HG02885 (cell line): ENCODE results near the gene SNX25.
"Not testable (repeated sequence)": the region's sequence is repeated elsewhere in the genome, so short reads cannot be mapped to it uniquely, and the experiment has no call there.

Experiments
- ATAC-seq: cut with Tn5 transposase; IDR thresholded peaks from one replicate; pipeline ENCODE4 v1.9.1; 2021; ENCODE audit warnings: mild to moderate bottlenecking; ENCODE audit not compliant: unreplicated experiment, poor library complexity

The SNX25 gene

DNA sequence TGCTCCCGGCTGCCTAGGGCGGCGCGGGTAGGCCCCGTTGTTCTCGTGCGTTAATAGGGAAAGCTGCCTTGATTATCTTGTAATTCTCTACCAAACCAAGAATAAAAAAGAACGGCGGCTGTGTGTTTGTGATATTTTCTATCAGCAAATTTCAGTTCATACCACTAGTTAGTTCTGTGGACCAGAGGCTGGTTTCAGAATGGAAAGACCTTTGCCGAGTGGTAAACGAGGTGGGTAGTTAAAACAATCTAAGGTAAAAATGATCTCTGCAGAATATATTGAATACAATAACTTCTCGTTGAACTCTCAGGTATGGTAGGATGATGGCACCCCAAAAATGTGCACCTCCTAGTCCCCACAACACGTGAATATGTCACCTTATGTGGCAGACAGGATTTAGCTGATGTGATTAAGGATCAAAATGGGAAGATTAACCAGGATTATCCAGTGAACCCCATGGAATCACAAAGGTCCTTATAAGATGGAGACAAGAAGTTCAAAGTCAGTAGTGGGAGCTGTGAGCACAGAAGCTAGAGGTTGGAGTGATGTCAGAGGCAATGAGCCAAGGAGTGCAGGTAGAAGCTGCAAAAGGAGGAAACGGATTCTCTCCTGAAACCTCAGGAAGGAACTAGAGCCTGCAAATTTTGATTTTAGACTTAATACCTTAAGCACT is 5.0 kb upstream of the SNX25 start:
- no peak for ATAC-seq

DNA sequence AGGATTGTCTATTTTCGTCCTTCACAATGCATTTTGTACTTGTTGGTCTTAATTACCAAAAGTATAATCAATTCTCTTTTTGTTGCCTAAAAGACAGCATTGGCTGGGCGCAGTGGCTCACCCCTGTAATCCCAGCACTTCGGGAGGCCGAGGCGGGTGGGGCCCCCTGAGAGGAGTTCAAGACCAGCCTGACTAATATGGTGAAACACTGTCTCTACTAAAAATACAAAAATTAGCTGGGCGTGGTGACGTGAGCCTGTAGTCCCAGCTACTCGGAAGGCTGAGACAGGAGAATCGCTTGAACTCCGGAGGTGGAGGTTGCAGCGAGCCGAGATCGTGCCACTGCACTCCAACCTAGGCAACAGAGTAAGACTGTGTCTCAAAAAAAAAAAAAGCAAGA is 4.3 kb upstream of the SNX25 start:
- not testable (repeated sequence) for ATAC-seq

DNA sequence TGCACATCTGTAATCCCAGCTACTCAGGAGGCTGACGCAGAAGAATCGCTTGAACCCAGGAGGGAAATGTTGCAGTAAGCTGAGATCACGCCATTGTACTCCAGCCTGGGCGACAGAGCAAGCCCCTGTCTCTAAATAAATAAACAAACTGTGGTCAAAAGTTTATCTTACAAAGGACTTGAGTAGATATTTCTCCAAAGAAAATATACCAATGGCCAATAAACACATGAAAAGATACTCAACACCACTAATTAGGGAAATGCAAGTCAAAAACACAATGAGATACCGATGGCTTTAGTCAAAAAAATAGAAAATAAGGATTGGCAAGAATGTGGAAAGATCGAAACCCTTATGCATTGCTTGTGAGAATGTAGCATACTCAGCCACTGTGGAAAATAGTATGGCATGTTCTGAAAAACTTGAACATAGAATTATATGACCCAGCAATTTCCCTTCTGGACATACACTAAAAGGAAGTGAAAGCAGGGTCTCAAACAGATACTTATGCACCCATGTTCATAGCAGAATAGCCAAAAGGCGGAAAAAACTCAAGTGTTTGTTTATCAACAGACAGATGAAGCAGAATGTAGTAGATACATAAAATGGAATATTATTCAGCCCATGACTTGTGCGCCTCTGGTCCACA is 3.6 kb upstream of the SNX25 start:
- ATAC-seq = no peak

DNA sequence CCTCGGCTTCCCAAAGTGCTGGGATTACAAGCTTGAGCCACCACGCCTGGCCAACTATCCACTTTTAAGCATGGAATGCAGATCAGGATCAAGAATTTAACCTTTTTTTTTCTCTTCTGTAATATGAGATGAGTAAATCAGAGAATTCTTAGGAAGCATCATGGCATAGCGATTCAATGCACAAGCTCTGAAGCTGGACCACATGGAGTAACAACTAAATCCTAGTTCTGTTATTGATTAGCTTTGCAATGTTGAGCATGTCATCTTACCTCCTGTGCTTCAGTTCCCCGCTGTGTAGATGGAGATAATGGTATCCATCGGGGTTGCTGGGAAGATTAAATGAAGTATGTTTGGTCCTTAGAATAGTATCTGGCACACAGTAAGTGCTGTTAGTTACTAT is 1.9 kb upstream of the SNX25 start:
- ATAC-seq = no peak

DNA sequence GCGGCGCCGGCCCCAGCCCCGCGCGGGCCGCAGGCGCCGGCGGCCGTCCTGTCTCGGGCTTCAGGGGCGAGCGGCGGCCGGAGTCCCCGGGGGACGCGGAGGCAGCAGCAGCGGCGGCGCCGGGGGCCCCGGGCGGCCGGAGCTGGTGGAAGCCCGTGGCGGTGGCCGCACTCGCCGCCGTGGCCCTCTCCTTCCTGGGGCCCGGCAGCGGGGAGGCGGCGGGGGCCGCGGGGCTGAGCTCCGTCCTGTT is 379 bp downstream of the SNX25 start:
- peak; percentile 15 for ATAC-seq

DNA sequence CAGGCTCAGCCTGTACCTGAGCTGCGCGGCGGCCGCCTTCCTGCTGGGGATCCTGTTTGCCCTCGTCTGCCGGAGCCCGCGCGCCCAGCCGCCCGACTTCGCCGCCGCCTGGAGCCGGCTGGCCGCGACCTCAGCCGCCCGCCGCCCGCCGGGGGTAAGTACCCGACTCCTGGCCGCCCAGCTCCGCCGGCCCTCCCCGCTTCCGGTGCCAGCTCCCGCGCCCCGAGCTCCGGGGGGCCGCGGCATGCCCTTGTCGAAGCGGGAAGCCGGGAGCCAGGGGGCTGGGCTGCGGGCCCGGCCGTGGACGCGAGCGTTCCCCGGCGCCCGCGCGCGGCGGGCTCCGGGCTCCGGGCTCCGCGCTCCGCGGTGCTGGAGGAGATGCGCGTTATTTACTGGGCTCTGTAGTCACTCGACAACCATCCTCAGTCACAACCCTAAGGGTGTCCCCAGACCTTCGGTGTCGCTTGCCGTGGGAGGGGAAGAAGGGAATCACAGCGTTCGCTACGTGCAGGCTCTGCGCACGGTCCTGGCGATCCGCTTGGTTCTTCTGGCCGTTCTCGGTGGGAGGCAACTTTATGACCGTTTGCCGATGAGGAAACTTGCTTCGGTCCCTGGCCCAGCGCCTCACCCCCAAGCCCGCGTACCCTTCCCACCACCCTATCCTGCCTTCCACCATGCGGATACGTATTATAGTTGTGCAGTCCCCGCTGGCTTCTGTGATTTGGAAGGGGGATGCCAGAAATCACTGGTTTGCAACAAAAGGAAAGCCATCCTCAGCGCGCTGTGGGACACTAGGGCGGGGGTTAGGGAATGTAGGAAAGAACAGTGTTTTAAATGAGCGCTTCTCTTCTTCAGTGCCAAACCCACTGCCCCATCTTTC is 944 bp downstream of the SNX25 start:
- peak; percentile 13 for ATAC-seq

DNA sequence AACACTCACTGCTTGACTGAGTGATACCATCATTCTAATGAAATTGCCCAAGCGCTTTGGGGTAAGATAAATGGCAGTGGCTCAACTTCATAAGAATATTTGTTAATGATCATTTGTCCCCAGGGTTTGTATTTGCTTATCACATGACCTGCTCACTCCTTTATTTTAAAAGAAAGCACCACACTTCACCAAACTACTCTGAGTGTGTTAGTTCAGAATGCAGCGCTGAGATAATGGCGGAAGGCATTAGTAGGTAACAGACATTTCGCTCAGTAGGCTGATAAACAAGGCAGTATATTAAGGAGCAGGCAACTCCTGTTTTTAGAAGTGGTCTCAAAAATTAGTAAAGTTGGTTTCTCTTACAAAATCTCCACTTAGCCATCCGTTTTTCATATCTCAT is 1.6 kb downstream of the SNX25 start:
- ATAC-seq = no peak

DNA sequence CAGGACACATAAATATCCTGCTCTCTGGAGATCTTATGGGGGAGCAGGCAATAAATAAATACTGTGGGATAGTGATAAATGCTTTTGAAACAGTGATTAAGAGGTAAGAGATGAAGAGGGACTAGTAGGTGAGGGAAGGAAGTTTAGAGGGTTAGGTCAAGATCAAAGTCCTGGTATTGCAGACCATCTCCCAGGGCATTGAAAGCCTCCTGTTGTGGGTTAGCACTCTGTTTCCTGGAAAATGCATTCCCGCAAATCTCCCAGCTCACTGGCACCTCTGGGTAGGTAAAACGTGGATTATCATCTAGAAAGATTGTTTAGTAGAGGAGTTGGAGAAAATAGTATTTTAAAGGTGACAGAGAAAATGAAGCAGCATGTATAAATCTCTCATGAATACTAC is 2.2 kb downstream of the SNX25 start:
- ATAC-seq = no peak

DNA sequence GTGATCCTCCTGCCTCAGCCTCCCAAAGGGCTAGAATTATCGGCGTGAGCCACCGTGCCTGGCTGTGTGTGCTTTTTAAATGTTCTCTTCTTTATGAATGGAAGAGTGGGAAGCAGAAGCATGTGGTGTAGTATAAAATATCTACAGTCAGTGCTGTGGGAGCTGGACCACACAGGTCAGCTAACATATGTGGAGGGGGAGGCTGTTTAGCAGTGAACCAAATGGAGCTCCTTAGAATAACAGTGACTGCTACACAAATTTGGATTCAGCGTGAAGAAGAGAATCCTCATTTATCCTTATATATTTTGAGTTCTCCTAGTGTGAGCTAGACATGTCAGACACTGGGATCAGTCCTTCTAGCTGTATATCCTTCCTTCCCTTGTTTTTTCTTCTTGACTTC is 3.2 kb downstream of the SNX25 start:
- ATAC-seq = no peak

DNA sequence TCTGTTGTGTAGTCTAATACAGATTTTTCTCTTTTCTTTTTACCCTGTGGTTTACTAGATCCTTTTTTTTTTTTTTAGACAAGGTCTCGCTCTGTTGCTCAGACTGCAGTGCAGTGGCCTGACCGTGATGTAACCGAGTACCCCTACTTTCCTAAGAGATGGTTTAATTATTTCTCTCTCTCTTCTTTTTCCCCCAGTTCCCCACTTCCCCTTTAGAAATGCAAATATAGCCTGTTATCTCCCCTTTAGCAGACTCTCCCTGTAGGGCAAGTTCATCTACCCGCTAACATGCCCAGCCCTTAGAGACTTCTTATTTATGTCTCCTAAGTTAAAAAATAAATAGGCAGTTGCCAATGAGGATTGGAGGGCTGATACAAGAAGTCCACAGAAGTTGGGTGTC is 4.5 kb downstream of the SNX25 start:
- peak; percentile 36 for ATAC-seq

DNA sequence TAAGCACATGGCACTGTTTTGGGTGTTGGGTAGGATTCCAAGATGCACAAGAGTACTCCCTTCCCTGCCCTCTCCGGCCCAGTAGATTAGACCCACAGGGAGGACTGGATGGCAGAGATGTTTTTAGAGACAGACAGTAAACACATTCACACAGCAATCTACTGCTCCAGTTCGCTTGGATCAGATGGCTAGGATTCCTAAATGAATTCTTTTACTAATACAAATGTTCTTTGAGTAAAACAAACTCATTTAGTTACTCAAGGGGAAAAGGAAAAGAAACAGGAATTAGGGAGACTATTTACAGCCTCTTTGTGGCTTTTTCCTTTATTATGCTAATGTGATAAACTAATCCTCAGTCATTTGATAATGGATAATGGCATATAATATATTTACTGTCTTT is 5.9 kb downstream of the SNX25 start:
- ATAC-seq = no peak

DNA sequence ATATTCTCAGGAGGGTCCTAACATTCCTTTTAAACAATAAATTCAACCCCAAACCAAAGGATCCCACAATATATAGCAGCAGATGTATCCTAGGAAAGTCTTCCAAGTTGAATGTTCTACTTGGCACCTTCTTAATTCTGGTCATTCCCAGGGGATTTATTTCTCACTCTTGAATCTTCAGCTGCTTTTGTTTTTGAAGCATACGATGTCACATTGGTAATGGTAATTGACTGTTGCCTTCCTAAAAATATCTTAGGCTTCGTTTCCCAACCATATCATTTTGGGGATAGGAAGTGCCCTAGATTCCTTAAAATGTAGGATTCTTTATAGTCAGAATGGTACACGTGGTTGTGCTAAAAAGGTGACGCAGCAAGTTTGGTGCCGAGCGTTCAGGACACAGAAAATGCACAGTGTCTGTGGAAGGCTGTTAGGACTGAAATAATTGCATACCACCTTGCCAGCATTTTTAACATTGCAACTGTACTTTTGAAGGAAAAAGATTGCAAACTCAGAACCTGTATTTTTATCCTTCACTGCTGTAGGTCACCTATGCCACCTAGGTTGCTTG is 8.1 kb downstream of the SNX25 start:
- no peak for ATAC-seq

DNA sequence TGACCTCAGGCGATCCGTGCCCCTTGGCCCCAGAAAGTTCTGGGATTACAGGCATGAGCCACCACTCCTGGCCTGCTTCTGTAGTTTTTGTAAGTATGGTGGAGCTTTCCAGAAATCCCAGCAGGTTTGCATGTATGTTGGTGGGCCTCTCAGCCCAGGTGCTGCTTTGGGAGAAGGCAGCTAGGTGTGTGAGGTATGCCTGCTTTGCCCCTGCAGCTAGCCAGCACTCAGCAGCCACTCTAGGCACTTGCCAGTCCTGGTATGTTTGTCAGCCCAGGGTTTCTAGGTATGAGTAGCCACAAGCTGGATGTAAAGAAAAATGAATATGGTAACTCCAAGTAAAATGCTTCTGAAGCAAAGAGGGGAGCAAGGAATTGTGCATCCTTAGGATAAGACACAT is 8.9 kb downstream of the SNX25 start:
- no peak for ATAC-seq

DNA sequence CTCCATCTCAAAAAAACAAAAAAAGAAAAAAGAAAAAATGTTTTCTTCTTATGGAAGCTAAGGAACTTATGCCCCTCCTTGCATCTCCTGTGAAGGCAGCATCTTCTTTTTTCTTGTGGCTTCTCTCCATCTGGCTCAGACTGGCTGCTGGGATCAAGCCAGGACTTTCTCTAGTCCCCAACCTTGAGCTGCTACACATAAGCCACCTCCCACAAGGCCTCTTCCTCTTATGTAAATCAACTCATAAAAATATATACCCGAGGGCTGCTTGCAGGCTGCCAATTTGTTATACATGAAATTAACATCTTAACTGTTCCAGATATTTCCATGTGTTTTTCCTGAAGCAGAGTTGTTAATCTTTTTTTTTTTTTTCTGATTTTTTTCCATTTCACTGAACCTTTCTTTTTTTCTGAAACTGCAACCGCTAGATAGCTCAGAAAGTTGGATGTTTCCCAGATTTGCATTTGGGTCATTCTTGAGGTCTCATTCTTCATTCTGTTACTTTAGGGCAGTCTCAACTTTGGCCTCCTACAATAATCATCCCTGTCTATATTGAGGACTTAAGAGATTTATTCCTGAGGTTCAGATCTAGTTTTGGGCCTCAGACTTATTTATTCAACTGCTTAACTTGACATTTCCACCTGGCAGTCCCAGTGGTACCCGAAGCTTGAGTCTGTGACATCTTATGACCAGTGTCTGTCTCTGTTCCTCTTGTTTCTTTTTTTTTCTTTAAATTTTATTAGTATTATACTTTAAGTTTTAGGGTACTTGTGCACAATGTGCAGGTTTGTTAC is 10.3 kb downstream of the SNX25 start:
- peak; percentile 80 for ATAC-seq

DNA sequence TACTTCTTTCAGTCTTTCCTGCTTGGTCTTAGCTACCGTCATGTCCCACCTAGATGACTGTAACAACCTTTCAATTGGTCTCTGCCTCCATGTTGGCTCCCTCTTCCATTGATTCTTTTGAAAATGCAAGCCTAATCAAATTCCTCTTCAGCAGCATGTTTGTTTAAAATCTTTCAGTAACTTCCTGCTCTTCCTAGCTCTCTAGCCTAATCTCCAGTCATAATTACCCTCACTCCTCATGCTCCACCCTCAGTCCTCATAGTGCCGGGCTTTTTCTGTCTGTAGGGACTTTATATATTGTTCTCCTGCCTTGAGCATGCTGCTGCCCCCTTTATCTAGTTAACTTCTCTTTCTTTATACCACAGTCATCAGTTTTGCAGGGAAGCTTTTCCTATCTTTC is 12.1 kb downstream of the SNX25 start:
- ATAC-seq = no peak

DNA sequence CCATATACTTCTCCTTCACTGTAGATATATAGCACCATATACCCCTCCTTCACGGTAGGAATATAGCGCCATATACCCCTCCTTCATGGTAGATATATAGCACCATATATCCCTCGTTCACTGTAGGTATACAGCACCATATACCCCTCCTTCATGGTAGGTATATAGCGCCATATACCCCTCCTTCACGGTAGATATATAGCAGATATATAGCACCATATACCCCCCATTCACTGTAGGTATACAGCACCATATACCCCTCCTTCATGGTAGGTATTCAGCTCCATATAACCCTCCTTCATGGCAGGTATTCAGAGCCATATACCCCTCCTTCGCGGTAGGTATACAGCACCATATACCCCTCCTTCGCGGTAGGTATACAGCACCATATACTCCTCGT is 12.5 kb downstream of the SNX25 start:
- ATAC-seq = no peak

DNA sequence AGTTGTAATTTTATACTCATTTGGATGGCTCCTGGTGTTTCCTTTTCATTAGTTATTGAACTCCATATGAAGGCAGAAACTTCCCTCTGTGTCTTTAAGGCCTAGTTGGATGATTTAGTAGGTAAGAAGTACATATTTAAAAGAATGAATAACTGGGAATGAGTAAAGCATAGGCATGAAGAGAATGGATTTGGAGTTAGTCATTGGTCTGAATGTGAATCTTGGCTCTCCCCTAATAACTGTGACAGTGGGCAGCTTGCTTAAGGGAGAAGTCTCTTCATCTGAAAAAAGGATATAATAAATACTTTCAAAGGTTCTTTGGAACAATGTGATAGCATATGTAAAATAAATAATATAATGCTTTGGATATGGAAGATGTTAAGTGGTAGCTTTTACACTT is 13.2 kb downstream of the SNX25 start:
- no peak for ATAC-seq

DNA sequence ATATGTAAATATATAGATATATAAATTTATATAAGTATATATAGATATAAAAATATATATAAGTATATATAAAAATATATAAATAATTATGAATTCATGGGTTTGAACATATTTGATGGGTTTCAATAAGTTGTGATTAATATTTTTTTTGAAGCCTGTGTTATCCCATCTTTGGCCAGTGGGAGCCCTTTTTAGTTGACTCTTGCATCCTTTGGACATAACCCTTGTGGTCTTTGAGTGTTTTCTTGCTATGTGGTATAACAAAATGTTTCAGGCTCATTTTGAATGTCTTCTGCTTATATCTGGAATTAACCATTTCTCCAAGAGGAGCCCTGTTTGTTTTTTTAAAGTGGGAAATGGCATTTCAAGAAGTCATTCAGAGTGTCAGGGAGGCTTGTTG is 15.2 kb downstream of the SNX25 start:
- no peak for ATAC-seq

DNA sequence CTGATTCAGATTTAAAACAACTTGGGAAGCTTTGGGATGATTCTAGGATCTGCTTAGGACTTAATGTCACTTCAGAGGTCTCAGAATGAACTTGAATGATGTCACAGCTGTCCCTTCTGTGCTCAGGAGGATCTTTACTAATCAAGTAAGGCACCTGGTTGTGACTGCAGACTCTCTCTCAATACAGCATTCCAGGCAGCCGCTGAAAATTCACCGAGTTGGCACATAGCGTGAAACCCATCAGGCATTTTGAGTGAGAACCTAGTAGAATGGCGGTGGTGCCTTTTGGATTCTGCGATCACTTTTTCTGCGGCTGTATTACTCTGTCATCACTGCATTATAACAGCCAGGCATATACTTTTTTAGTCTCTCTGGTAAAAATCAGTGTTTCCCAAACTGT is 16.5 kb downstream of the SNX25 start:
- no peak for ATAC-seq

DNA sequence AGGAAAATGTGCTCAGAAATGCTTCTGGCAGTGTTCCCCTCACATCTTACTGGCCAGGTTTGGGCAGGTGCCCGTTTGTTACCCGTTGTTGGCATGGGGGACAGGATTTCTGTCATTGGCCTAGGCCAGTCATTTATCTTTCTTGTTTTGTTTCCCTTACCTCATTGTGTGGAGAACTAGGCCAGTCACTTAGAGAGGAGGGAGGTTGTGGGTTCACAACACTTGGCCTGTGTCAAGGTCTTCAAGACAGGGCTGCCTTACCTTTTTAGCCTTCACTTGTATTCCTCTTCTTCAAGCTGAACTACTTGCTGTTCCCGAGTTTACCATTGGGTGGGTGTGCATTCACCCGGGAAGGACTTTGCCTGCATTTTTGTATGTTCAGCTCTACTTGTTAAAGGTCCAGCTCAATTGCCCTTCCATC is 17.7 kb downstream of the SNX25 start:
- no peak for ATAC-seq
